A673 (cell line): ENCODE data around the gene GALNT14.

ENCODE experiments used
- EZH2 ChIP-seq: fragments of 200-600 bp; sonication (generic); IDR thresholded peaks from 2 replicates; pipeline ENCODE4 v1.6.1; 2017; ENCODE audit warnings: borderline replicate concordance, low read depth, mild to moderate bottlenecking, mixed read lengths, antibody characterized with exemption, low read length; ENCODE audit not compliant: poor library complexity, severe bottlenecking
- TF ChIP-seq, protein P1 (sequence below): fragments of 300-800, 200-600 bp; sonication (generic); conservative IDR thresholded peaks from 2 replicates; pipeline ENCODE4 v1.5.1; 2017; ENCODE audit warnings: low read depth, mild to moderate bottlenecking, antibody characterized with exemption, low read length, moderate library complexity, mixed read lengths

DNA sequence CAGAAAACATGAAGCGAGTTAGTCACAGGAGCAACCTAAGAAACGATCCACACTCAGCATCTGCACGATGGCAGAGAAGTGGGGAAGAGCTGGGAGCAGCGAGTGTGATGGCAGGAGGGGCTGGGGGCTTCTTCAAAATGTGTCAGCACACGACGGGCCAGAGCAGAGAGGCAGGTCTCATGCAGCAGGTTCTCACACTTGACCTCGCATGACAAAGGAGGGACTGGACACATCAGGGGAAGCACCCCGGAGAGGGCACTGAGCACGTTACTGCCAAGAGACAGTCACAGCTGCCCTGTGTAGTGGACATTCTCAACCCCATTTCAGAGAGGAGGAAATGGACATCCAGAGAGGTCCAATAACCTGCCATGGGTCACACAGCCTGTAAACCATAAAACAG lies 226.9 kb downstream of the GALNT14 start:
- TF ChIP-seq, protein P1, sequence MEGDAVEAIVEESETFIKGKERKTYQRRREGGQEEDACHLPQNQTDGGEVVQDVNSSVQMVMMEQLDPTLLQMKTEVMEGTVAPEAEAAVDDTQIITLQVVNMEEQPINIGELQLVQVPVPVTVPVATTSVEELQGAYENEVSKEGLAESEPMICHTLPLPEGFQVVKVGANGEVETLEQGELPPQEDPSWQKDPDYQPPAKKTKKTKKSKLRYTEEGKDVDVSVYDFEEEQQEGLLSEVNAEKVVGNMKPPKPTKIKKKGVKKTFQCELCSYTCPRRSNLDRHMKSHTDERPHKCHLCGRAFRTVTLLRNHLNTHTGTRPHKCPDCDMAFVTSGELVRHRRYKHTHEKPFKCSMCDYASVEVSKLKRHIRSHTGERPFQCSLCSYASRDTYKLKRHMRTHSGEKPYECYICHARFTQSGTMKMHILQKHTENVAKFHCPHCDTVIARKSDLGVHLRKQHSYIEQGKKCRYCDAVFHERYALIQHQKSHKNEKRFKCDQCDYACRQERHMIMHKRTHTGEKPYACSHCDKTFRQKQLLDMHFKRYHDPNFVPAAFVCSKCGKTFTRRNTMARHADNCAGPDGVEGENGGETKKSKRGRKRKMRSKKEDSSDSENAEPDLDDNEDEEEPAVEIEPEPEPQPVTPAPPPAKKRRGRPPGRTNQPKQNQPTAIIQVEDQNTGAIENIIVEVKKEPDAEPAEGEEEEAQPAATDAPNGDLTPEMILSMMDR = no peak
- no peak for TF ChIP-seq EZH2
